Lung (tissue), 12 donors: Measurements from ENCODE around the gene TCF20. TPM values are rescaled to one million over a fixed set of nuclear protein-coding genes. Genes with fewer than 3 reads are reported as not detected.

Experiments used
- ATAC-seq: fragments of 200-7000 bp; cut with Tn5 transposase; one replicate; pipeline ENCODE4 v1.9.1; 2020; ENCODE audit warnings: moderate number of reproducible peaks; ENCODE audit not compliant: insufficient read depth, low FRiP score
- DNase-seq, 3 donors: peaks; one replicate each; pipeline ENCODE4 v3.0.0-alpha.2; 2013 to 2017
- H3K27ac ChIP-seq, 2 donors: one replicate each; pipeline ENCODE4 v1.5.1; 2013; ENCODE audit warnings: mild to moderate bottlenecking in 2 of 2, moderate library complexity in 2 of 2, control low read depth in 1 of 2, inconsistent platforms in 1 of 2, low read depth in 1 of 2, low read length in 1 of 2
- H3K27me3 ChIP-seq, 3 donors: one replicate each; pipeline ENCODE4 v1.5.1; 2013; ENCODE audit warnings: low read length in 2 of 3; ENCODE audit not compliant: control insufficient read depth in 3 of 3, insufficient read depth in 3 of 3
- H3K36me3 ChIP-seq, 4 donors: one replicate each; pipeline ENCODE4 v1.5.1; 2013; ENCODE audit warnings: low read length in 4 of 4, mild to moderate bottlenecking in 1 of 4, moderate library complexity in 1 of 4; ENCODE audit not compliant: control insufficient read depth in 4 of 4, insufficient read depth in 4 of 4
- H3K4me1 ChIP-seq, 5 donors: one replicate each; pipeline ENCODE4 v1.5.1; 2013; ENCODE audit warnings: low read length in 5 of 5, mild to moderate bottlenecking in 2 of 5, moderate library complexity in 1 of 5; ENCODE audit not compliant: control insufficient read depth in 5 of 5, insufficient read depth in 5 of 5
- H3K4me3 ChIP-seq: one replicate; pipeline ENCODE4 v1.5.1; 2013; ENCODE audit warnings: mild to moderate bottlenecking, control low read depth, moderate library complexity
- H3K9ac ChIP-seq, 2 donors: one replicate each; pipeline ENCODE4 v1.5.1; 2013; ENCODE audit warnings: low read length in 2 of 2, control low read depth in 1 of 2; ENCODE audit not compliant: insufficient read depth in 1 of 2
- H3K9me3 ChIP-seq, 4 donors: one replicate each; pipeline ENCODE4 v1.5.1; 2013; ENCODE audit warnings: low read length in 3 of 4, mild to moderate bottlenecking in 1 of 4, moderate library complexity in 1 of 4; ENCODE audit not compliant: control insufficient read depth in 4 of 4, insufficient read depth in 3 of 4
- WGBS, 2 donors: extraction: QIAGEN DNeasy Blood & Tissue Kit; methylation state at CpG; one replicate each; pipeline ENCODE4 v1.1.7; 2013; 5-methylcytosine and 5-hydroxymethylcytosine counted together
- polyA plus RNA-seq, 2 donors: library from polyadenylated mRNA; stranded (reverse); fragments of 200-250 nt; gene quantifications; one replicate each; pipeline ENCODE4 v1.2.1, GENCODE V29; 2013
- total RNA-seq, 2 donors: library from RNA; depleted of rRNA in 1 of 2; stranded (reverse); fragments of >200 nt in 1 of 2; gene quantifications; one replicate each; pipeline ENCODE4 v1.2.1, GENCODE V29; 2014 to 2021
- TF ChIP-seq, protein P1 (sequence below): IDR thresholded peaks from 2 replicates; pipeline ENCODE4 v1.5.1; 2012; ENCODE audit warnings: mild to moderate bottlenecking; ENCODE audit errors: control extremely low read depth, extremely low read depth
- donor health status: control.
- donor health status: control.
- donor health status: Bipolar disorder and iron deficiency.
- donor health status: healthy.
- donor health status: DM: yes; HTN: yes; CAD: no.

Gene TCF20
- total and polyA plus RNA-seq, 4 donors: 9.7 to 41.5 (median 22.7) TPM

- Histone ChIP-seq H3K36me3 (no peaks in the 10 kb centered on the region), H3K9ac (peak overlapping the region in 1 of 2 donors; percentile 19), H3K4me1 (peaks cover 0 to 48% (median 13%) of the 10 kb centered on the region in 5 donors), H3K27ac (no peak overlapping the region), H3K9me3 (no peaks in the 10 kb centered on the region), H3K27me3 (no peaks in the 10 kb centered on the region), H3K4me3 (no peak overlapping the region)
- DNase-seq (no peak), ATAC-seq (no peak)
- TF ChIP-seq, protein P1, sequence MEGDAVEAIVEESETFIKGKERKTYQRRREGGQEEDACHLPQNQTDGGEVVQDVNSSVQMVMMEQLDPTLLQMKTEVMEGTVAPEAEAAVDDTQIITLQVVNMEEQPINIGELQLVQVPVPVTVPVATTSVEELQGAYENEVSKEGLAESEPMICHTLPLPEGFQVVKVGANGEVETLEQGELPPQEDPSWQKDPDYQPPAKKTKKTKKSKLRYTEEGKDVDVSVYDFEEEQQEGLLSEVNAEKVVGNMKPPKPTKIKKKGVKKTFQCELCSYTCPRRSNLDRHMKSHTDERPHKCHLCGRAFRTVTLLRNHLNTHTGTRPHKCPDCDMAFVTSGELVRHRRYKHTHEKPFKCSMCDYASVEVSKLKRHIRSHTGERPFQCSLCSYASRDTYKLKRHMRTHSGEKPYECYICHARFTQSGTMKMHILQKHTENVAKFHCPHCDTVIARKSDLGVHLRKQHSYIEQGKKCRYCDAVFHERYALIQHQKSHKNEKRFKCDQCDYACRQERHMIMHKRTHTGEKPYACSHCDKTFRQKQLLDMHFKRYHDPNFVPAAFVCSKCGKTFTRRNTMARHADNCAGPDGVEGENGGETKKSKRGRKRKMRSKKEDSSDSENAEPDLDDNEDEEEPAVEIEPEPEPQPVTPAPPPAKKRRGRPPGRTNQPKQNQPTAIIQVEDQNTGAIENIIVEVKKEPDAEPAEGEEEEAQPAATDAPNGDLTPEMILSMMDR: no peak
- WGBS, 2 donors: 21 to 33% methylated on average over 10 of the region's 10 CpGs
These were observed 30.0 kb upstream of the TCF20 start for GRCh38 chr22:42300259-42301076.

GRCh38 chr22:42299586-42300258 is 29.3 kb upstream of the TCF20 start:
- ATAC-seq: no peak
- Histone ChIP-seq H3K9me3 (no peaks in the 10 kb centered on the region), H3K27ac (no peak overlapping the region), H3K36me3 (no peaks in the 10 kb centered on the region), H3K9ac (peak overlapping the region in 1 of 2 donors; percentile 19), H3K27me3 (no peaks in the 10 kb centered on the region), H3K4me3 (no peak overlapping the region), H3K4me1 (peaks cover 0 to 48% (median 13%) of the 10 kb centered on the region in 5 donors)
- WGBS, 2 donors: 10 to 17% methylated on average over 17 to 19 of the region's 19 CpGs
- peak; percentile 76 to 86 (median 81) for DNase-seq
- TF ChIP-seq, protein P1: no peak

DNA sequence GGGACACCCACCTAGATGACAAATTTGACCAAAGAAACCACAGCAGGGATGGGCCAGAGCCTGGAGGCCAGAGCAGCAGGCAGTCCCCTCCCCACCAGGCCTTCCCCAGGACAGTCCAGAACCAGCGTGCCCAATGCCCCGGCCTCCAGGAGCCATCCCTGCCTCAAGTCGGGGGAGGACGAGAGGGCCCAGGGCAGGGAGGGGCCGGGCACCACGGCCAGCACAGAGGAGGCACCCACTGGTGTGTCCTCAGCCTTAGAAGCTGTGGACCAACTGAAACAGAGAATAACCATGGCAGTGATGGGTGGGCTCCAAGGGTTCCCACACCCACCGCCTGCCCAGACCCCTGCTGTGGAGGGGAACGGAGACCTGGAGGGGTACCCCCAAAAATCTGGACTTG is 28.3 kb upstream of the TCF20 start:
- no peak for DNase-seq
- 80 to 91% methylated on average over 8 of the region's 8 CpGs for WGBS, 2 donors
- TF ChIP-seq, protein P1: no peak
- no peak overlapping the region for H3K27ac ChIP-seq
- no peaks in the 10 kb centered on the region for H3K9me3 ChIP-seq
- H3K4me3 ChIP-seq: no peak overlapping the region
- H3K36me3 ChIP-seq: no peaks in the 10 kb centered on the region
- ATAC-seq: no peak
- H3K9ac ChIP-seq: no peak overlapping the region
- H3K4me1 ChIP-seq: peaks cover 0 to 38% (median 13%) of the 10 kb centered on the region in 5 donors
- H3K27me3 ChIP-seq: no peaks in the 10 kb centered on the region
